GM18858 (cell line): ENCODE measurements around the gene ASB6.
"Not testable (repeated sequence)": the region's sequence is repeated elsewhere in the genome, so short reads cannot be mapped to it uniquely, and the experiment has no call there.

ENCODE experiments used
- ATAC-seq: cut with Tn5 transposase; IDR thresholded peaks from one replicate; pipeline ENCODE4 v1.9.1; 2021; ENCODE audit not compliant: unreplicated experiment

Gene ASB6

DNA sequence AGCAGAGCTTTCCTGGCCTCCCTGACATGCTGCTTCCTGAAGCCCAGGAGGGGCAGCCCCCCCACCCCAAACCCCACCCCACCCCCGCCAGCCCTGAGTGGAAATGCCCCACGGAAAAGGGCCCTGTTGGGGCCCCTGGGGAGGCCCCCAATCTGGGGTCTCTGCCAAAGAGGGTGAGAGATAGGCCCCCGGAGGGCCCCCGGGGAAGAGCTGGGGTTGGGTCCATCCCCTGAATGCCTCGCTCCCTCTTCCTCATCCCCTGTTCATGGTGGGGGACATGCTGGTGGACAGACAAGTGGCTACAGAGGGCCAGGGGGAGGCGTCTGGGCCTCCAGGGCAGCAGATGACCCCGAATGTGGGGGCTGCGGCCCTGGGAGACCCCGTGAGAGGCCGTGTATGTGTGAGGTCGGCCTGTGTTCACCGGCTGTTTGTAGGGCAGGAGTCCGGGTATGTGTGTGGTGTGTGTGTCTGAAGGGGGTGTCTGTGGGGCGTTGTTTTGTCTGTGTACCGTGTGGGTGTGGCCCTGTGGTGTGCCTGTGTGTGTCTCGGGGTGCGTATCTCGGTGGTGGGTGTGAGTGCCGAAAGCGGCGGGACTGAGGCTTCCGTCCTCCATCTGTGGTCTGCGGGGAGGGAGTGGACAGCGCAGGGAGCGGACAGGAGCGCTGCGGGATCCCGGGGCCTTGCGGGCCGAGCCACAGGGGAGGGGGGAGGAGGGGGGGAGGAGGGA, 32.3 kb downstream of the ASB6 start:
- ATAC-seq, result no peak

DNA sequence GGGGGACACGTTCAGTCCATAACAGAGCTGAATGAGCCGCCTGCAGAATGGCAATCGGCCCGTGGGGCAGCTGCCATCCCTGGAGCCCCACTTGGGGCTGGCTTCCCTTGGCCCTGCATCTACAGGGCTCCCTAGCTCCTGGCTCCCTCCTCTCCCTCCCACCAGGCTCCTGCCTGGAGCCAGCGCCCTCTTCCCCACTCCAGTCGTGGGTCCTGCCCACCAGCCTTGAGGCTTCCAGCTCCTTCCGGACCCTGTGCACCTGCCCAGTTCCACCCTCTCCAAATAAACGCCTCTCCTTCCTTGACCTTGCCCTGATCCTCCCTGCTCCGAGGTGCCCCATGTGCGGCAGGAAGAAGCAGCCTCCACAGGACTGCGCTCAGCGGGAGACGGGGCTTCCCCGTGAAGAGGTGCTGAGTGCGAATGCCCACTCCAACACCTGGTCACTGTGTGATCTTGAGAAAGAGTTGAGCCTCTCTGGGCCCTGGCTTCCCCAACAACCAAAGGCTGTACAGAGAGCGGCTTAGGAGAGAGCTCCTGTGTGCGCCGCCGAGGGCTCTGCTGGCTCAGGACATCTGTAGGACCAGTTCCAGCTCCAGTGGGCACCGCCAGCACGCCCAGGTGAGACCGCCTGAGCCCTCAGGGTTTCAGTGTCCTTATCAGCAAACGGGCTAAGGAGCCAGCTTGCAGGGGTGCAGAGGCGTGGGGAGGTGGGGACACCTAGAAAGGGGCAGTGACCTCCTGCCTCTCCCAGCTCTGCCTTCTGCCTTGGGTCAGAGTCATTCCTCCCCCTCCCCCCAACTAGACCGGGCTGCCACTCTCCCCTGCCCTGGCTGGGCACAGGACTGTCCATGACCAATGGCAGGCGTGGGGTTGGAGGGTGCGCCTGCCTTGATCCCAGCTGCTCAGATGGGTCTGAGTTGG, 33.1 kb downstream of the ASB6 start:
- ATAC-seq, result no peak

DNA sequence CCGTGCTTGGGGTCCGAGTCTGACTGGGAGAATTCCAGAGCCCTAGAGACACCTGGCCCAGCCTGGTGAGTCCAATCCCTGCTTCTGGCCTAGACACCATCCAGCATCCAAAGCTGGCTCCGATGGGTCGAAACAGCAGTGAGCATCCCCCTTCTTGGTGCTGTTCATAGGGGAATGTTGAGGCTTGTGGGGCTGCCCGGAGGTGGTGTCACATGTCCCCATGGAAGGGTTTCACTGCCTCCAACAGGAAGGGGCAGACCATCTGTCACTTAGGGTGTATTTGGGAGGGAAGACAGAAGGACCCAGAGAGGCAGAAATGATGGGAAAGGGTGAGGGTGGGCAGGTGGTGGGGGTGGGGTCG, 34.9 kb downstream of the ASB6 start:
- ATAC-seq, result no peak

DNA sequence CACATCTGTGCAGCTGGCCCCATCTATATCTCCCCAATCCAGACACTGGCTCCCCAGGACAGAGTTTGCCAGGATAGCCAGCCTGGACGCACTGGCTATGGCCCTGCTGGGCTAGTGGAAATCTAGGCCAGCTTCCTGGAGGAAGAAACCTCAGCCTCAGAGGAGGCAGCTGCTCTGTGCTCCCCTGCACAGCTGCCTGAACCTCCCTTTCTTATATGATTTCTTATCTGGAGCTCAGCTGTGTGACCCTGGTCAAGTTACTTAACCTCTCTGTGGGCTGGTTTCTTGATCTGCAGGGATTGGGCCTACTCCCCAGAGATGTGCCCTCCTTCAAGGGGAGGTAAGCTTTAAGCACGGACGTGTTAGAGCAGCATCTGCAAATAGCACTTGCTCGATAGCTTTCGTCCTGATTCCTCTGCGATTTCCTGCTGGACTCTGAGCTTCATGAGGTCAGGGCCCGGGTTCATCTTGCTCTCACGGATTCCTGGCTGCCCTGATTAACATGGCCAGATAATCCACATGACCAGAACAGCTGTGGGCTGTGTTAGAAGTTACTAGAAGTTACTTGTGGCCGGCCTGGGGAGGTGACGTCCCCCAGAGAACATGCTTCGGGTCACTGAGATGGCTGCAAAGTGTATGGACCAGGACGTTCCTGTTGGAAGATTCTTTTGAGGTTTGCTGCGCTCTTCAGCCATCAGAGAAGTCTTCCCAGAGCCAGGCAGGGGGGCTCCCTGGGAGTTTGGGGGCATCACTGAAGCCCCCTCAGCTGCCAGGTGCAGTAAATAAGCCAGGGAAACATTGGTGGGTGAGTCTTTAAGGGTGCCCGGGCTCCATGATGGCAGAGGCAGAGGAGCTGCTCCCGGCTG, 35.6 kb downstream of the ASB6 start:
- no peak for ATAC-seq

DNA sequence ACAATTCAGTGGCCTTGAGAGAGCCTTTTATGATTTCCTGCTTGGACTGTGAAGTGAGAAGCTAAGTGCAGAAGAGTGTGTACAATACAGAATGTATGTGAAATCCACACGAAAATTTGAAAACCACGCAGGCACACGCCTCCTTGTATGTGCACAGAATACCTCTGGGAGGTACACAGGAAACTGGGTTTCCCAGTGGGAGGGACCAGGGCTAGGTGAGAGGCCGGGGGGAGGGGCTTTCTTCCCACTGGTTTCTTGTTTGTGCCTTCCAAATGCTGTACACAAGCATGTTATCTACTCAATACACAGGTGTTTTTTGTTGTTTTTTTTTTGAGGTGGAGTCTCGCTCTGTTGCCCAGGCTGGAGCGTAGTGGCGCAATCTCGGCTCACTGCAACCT, 37.2 kb downstream of the ASB6 start:
- ATAC-seq, result no peak

DNA sequence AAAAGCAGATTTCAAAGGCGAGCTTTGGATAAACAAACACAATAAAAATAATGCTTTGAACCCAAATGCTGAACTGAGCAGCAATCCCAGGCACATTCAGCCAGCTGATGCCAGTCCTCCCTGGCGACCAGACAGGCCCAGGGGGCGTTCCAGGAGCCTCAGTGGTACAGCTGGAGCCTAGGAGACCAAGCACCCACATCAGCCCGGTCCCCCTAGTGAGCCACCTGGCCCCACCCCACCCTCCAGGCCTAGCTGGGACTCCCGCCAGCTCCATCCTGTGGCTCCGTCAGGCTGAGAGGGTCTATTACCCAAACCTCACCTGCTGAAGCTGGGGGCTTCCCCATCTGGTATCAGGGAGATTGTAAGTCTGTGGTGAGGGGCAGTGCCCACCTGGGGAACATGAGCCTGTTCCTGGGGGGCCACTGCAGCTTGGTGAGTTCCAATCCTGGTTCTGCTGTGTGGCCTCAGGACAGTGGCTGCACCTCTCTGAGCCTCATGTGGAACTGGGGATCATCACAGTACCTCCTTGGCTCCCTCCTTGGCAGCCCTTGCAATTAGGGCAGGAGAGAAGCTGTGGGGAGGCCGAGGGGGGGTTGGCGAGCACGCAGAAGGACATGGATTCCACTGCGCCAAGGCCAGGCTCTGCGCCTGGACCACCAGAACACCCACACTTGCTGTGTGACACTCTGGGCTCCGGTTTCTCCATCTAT, 37.7 kb downstream of the ASB6 start:
- no peak for ATAC-seq

DNA sequence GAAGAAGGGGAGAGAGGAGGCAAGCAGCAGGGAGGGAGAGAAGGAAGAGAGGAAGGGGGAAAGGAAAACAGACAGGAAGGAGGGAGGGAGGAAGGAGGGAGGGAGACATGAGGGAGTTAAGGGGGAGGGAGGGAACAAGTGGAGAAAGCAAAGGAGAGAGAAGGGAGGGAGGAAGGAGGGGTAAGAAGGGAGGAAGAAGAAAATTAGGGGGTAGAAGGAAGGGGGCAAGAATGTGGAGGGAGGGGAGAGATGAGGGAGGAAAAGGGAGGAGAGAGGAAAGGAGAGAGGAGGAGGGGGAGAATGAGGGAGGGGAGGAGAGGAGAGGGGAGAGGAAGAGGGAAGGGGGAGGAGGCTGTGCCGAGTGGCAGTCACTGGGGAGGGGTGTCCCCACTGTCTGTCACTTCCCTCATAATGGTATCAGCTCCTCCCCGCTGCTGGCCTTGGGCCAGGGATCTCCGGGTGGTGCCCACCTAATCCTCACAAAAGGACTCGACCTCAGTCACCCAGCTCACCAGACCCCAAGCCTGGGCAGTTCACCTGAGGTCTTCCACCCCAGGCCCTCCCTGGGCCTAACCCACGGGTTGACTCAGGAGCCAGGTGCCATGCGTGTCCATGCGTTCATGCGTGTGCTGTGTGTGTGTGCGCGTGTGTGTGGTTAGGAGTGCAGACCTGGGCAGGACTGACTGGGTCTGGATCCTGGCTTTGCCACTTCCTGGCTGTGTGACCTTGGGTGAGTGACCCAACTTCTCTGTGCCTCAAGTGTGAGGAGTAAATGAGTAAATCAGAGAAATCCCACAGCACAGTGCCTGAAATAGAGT, 39.1 kb downstream of the ASB6 start:
- ATAC-seq, result no peak

DNA sequence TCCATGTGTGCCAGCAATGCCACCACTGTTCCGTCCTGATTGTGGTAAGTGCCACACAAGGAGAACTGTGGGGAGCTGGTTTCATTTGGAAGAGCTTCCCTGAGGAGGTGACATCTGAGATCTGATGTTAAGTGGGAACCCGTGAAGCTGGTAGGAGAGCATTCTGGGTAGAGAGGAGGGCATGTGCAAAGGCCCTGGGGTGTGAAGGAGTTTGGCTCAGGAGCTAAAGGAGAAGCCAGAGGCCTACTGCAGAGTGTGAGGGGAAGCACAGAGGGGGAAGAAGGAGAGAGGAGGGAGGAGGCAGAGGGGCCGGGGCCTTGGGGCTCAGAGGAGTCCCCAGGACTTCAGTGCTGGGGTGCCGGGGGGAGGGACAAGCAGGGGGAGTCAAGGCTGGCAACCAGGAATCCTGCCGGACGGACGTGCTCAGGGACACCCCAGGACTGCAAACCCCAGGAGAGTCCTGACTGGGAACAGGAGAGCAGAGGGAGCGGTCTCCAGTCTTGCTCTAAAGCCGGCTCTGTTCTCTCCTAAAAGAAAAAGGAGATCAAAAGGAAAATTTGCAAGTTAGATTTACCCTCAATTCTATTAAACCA, 40.8 kb downstream of the ASB6 start:
- no peak for ATAC-seq

DNA sequence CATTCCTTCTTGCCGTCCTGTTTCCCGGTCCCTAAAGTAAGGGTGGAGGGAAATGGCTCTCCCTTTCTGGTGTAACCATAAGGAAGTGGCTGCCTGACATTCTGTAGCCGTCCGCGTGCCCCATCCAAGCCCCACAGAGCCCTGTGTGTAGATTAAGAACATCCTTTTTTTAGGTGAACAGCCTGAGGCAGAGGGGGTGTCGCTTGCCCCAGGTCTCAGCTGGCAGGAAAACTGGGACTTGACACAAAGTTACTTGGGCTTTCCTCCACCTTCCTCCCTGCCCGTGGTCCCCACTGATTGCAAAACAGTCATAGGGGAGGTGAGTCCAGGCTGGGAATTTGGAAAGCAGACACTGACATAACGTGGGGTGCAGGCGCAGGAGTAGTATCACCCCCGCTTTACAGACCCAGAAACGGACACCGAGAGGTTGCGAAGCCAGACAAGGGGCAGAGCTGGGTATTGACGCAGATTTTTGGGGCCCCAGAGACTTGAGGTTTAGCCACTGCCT, 43.8 kb downstream of the ASB6 start:
- no peak for ATAC-seq

DNA sequence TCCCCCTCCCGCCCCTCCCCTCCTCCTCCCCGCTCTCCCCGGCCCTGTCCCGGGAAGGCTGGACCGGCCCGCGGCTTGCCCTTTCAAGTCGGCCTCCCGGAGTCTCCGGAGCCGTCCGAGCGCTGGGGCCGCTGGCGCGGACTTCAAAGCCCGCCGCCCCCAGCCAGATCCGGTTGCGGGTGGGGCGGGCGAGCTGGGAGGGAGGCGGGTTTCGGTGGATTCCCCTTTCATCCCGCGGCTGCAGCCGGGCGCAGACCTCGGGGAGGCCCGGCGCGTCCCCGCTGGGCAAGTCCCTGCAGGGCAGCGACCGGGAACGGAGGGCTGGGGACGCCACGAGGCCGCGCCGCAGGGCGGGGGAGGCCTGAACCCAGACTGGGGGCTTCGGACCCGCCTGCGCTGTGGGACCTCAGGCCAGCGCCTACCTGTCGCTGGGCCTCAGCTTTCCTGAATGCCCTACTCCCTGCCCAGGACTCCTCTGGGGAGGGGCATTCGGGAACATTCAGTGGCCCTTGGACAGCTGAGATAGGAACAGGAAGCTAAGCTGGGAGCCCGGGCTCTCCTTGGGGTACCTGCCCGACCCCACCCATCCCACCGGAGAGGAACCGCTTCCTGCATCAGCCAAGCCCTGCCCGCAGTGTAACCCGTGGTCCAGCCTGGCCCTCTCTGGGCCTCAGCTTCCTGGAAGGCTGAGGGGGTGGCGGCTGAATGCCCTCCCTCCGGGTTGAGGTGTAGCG, 44.4 kb downstream of the ASB6 start:
- no peak for ATAC-seq

DNA sequence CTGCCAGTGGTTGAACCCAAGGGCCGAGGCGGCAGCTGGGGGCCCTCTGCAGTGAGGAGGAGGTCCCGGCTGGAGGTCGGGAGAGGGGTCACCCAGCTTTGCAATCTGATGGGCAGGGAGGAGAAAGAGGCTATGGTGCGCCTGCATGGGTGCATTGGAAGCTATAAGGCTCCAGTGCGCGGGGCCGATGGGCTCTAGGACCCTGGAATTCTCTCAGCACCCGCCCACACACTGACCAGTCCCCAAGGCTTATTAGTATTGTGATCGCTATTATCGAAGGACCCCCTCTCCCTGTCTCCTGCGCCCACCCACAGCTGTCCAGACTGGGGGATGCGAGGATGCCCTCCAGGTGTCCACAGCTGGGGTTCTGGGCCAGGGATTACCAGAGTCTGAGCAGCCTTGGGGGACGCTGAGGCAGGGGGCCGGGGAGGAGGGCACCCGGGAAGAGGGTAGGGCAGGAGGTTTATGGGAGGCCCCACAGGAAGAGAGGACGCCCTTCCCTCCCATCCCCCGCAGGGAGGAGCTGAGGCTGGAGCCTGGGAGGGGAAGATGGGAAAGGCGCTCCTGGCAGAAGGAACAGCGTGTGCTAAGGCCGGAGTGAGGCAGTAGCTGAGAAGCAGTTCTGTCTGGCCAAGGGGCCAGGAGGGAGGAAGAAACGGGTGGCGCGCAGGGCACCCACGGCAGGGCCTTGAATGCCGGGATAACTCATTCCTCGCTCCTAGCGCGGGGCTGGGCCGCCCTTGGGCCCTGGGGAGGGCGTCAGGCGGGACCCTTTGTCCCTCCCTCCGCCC, 45.2 kb downstream of the ASB6 start:
- no peak for ATAC-seq

DNA sequence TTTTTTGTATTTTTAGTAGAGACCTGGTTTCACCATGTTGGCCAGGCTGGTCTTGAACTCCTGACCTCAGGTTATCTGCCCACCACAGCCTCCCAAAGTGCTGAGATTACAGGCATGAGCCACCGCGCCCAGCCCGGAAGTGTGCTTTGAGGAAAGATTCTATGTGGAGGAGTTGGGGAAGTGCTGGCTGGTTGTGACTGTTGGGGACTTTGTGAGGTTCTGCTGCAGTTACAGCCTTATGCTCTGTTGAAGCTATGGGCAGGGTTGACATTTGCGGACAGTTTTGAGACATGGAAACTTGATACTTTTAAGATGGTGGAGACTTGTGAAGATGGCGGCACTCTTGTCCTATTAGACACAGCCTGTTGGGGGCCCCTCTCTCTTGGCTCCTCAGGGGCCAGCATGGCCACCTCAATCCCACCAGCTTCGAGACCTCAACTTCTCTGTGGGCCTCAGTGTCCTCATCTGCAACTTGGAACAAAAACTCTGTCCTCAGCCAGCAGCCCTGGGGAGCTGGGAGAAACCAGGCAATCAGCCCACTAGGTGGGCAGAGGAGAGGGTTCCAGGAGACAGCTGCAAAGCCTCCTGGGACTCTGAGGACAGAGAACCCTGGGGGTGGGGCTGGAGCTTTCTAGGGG, 45.9 kb downstream of the ASB6 start:
- no peak for ATAC-seq

DNA sequence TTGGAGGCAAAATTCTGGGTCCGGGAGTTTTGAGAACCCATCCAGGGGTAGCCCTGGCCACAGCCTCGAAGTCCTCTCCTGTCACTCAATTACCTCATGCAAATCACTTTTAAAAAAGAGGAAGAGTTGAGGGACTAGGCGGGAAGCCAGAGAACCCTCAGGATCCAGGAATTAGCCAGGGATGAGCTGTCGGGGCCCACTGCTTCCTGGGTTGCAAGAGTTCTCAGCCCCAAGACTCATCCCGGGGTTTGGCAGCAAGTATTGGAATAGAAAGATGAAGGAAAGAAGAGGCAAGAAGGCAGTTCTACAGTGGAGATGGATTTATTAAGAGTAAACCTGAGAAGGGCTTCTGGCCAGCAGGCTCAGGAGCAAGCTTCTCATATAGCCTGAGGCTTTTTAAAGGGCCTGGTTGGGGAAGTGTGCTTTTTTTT, 46.6 kb downstream of the ASB6 start:
- no peak for ATAC-seq

DNA sequence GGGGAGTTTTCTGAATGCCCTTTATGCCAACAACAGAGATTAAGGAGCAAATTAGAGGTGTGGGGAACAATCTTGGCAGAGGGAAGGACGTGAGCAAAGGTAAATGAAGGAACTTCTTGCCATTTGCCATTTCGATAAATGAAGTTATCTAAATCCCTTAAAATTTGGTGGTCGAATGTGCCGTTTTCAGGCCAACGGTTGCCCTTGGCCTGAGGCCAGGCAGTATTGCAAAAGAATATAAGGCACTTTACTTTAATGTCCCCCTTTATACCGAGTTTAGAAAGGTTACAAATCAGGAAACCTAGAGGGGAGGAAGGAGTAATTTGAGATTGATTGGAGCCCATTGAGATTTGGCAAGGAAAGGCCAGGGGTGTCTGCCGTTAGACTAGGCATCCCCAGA, 47.3 kb downstream of the ASB6 start:
- no peak for ATAC-seq

DNA sequence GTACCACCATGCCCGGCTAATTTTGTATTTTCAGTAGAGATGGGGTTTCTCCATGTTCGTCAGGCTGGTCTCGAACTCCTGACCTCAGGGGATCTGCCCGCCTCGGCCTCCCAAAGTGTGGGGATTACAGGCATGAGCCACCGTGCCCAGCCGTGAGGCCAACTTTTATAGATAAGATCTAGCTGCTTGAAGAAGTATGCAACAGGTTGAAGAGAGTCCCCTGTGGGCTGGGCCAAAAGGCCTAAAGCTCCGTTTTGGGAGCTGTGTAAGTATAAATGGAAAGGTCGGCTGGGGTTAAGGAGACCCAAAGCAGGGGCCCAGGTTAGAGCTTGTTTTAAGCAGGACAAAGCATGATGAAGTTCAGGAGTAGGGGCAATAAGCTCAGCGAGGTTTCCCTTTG, 49.2 kb downstream of the ASB6 start:
- ATAC-seq, result not testable (repeated sequence)

DNA sequence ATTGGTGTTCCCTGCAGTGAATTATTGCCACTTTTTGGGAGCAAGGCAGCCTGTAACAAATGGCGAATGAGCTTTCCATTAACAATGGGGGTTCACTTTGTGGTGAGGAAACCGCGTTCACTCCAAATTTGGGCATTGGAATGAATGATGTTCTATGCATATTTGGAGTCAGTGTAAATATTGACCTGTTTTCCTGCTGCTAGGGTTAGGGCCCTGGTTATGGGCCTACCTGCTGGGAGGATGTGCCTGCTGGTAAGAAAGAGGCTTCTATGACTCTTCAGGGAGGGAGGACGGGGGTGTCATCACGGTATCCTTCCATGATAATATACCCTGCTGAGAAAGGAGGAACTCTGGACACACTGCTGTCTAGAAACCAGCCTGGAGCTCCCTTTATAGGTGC, 50.0 kb downstream of the ASB6 start:
- ATAC-seq, result no peak

DNA sequence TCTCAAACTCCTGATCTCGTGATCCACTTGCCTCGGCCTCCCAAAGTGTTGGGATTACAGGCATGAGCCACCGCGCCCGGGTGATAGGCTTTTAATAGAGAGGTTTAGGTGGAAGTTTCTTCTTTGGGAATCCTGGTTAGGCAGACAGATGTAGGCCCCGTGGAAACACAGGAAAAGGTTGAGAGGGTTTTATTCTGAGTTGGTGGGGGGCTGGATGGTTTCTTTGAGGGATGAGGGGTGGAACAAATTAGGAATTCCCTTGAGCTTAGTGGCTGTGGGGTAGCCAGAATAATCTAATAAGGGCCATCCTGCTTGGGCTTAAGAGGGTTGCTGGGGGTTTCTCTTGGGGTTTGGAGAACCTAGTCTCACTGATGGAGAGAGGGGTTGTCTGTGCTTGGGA, 51.5 kb downstream of the ASB6 start:
- no peak for ATAC-seq
